ENCODE results near the gene TSPAN4.

TSPAN4 gene

DNA sequence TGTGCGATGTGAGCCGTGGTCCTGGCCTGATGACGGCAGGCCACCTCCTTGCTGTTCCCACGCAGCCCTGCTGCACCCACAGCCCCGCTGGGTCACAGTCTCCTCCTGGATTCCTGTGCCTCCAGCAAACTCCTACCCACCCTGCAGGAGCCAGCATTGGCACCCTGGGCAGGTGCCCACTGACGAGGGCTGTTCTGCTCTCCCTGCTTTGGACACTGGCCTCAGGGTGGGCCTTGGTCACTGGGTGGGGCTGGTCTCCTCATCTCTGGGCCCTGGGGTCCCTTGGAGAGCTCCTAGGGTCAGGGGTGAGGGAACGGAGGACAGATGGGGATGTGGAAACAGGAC lies 12.7 kb downstream of the TSPAN4 start:
- DNase-seq (ENCODE audit: low read depth in 1 of 2, low spot score in 1 of 2) = no peak
- TF ChIP-seq JUND (IDR thresholded peaks at IDR 0.05; ENCODE audit: low read depth) = no peak
- in situ Hi-C loops (cut with HindIII; ENCODE audit: low pct_unique_long_range_greater_than_20kb, low sequenced_read_pairs) = no loop called here

DNA sequence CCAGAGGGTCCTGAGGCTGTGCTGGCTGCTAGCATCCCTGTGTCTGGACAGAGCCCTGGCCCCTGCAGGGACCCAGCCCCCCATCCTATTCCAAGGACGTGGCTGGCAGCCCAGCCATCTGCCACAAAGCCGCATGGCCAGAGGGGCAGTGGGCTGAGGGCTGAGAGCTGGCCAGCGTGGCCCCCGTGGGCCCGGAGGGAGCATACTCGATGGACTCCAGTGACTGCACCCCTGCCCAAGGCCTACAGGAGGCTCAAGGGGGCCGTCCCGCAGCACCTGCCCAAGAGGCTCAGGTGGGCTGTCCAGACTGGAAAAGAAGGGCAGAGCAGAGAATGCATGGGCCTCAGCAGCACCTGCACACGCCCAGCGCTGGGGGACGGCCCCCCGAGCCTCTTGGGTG lies 13.1 kb downstream of the TSPAN4 start:
- in situ Hi-C loops (cut with HindIII; ENCODE audit: low pct_unique_long_range_greater_than_20kb, low sequenced_read_pairs) = no loop called here
- TF ChIP-seq JUND (IDR thresholded peaks at IDR 0.05; ENCODE audit: low read depth) = no peak
- DNase-seq (ENCODE audit: low read depth in 1 of 2, low spot score in 1 of 2) = no peak

DNA sequence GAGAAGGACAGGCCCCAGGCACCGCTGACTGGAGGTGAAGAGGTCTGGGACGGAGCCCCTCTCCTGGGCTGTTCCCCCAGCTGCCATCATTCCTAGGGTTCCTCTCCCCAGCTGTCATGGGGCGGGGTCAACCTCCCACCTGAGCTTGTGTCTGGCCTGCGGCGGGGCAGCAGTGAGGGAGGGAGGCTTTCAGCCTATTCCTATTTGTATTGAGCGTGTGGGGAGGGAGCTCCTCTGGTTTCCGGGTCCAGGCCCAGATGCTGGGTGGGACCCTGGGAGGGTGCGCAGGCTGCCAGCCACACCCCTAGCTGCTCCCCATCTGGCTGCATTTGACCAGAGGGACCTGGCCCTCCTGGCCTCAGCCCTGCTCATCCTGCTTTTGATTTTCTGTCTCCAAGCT lies 13.7 kb downstream of the TSPAN4 start:
- in situ Hi-C loops (cut with HindIII; ENCODE audit: low pct_unique_long_range_greater_than_20kb, low sequenced_read_pairs) = no loop called here
- TF ChIP-seq JUND (IDR thresholded peaks at IDR 0.05; ENCODE audit: low read depth) = no peak
- no peak for DNase-seq (ENCODE audit: low read depth in 1 of 2, low spot score in 1 of 2)

DNA sequence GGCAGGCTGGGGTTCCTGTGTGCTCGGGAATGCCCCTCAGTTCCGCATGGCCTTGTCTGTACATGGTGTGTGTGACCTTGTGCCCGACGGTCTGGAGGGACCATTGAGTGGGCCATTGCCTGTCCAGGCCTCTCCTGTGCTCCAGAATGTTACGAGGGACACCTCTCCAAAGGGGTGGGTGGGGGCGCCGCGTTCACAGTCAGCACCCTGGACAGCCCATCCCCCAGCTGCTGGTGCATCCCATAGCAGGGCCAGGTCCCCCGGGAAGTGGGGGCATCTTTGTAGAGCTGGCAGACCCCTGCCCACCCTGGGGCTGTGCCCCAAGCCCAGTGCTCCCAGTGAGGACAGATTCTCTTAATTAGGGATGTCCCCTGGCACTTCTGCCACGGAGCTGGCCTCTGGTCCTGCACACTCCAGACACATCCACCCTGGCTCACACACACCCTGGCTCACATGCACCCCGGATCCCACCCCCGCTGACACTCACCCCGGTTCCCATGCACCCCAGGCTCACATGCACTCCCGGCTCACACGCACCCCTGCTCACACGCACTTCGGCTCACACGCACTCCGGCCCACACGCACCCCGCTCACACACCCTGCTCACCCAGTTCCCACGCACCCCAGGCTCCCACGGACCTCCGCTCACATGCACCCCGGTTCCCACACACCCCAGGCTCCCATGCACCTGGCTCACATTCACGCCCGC lies 15.6 kb downstream of the TSPAN4 start:
- in situ Hi-C loops (cut with HindIII; ENCODE audit: low pct_unique_long_range_greater_than_20kb, low sequenced_read_pairs) = no loop called here
- TF ChIP-seq JUND (IDR thresholded peaks at IDR 0.05; ENCODE audit: low read depth) = no peak
- no peak for DNase-seq (ENCODE audit: low read depth in 1 of 2, low spot score in 1 of 2)

DNA sequence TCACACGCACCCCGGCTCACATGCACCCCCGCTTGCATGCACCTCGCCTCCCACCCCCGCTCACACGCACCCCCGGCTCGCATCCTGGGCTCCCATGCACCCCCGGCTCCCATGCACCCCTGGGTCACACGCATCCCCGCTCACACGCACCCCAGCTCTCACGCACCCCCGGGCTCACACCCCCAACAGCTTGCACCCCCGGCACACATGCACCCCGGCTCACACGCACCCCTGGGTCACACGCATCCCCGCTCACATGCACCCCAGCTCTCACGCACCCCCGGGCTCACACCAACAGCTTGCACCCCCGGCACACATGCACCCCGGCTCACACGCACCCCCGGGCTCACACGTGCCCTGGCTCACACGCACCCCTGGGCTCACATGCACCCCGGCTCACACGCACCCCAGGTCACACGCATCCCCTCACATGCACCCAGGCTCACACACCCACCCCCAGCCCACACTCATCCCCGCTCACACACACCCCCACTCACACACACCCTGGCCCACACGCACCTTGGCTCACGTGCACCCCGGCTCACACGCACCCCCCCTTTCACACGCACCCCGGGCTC lies 16.2 kb downstream of the TSPAN4 start:
- in situ Hi-C loops (cut with HindIII; ENCODE audit: low pct_unique_long_range_greater_than_20kb, low sequenced_read_pairs) = no loop called here
- DNase-seq (ENCODE audit: low read depth in 1 of 2, low spot score in 1 of 2) = no peak
- TF ChIP-seq JUND (IDR thresholded peaks at IDR 0.05; ENCODE audit: low read depth) = no peak

GRCh38 chr11:859394-860131 lies 16.9 kb downstream of the TSPAN4 start:
- no peak for TF ChIP-seq JUND (IDR thresholded peaks at IDR 0.05; ENCODE audit: low read depth)
- in situ Hi-C loops (cut with HindIII; ENCODE audit: low pct_unique_long_range_greater_than_20kb, low sequenced_read_pairs) = no loop called here
- DNase-seq (ENCODE audit: low read depth in 1 of 2, low spot score in 1 of 2) = peak in 1 of 2 experiments; percentile 42

- TF ChIP-seq JUND (IDR thresholded peaks at IDR 0.05; ENCODE audit: low read depth) = no peak
- DNase-seq (ENCODE audit: low read depth in 1 of 2, low spot score in 1 of 2) = no peak
- in situ Hi-C loops (cut with HindIII; ENCODE audit: low pct_unique_long_range_greater_than_20kb, low sequenced_read_pairs) = no loop called here
These were observed 17.8 kb downstream of the TSPAN4 start for GRCh38 chr11:860234-861104.

- no peak for TF ChIP-seq JUND (IDR thresholded peaks at IDR 0.05; ENCODE audit: low read depth)
- in situ Hi-C loops (cut with HindIII; ENCODE audit: low pct_unique_long_range_greater_than_20kb, low sequenced_read_pairs) = no loop called here
- DNase-seq (ENCODE audit: low read depth in 1 of 2, low spot score in 1 of 2) = no peak
These were observed 18.4 kb downstream of the TSPAN4 start for GRCh38 chr11:861105-861479.

- in situ Hi-C loops (cut with HindIII; ENCODE audit: low pct_unique_long_range_greater_than_20kb, low sequenced_read_pairs) = no loop called here
- no peak for DNase-seq (ENCODE audit: low read depth in 1 of 2, low spot score in 1 of 2)
- TF ChIP-seq JUND (IDR thresholded peaks at IDR 0.05; ENCODE audit: low read depth) = no peak
These were observed 19.5 kb downstream of the TSPAN4 start for GRCh38 chr11:862081-862661.

DNA sequence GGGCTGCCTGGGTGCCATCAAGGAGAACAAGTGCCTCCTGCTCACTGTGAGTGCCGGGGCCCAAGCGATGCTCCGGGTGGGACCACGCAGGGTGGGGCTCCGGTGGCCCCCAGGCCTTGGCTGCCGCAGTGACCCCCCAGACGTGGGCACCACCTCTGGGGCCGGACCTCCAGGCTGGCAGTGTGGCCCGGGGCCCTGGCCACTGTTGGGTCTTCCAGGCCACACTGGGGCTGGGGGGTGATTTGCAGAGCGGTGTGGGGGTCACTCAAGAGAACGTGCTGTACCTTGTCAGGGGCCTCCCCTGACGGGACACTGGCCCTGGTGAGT lies 20.0 kb downstream of the TSPAN4 start:
- in situ Hi-C loops (cut with HindIII; ENCODE audit: low pct_unique_long_range_greater_than_20kb, low sequenced_read_pairs) = no loop called here
- TF ChIP-seq JUND (IDR thresholded peaks at IDR 0.05; ENCODE audit: low read depth) = no peak
- DNase-seq (ENCODE audit: low read depth in 1 of 2, low spot score in 1 of 2) = no peak

GRCh38 chr11:863023-863909 lies 20.6 kb downstream of the TSPAN4 start:
- in situ Hi-C loops (cut with HindIII; ENCODE audit: low pct_unique_long_range_greater_than_20kb, low sequenced_read_pairs) = no loop called here
- no peak for TF ChIP-seq JUND (IDR thresholded peaks at IDR 0.05; ENCODE audit: low read depth)
- DNase-seq (ENCODE audit: low read depth in 1 of 2, low spot score in 1 of 2) = no peak

Measured in T47D (cell line).